HG02588 (cell line): Measurements from ENCODE around the gene VCAN.
A peak's percentile ranks its signal among the peaks of the same experiment; 100 is the strongest.
"Not testable (repeated sequence)": the region's sequence is repeated elsewhere in the genome, so short reads cannot be mapped to it uniquely, and the experiment has no call there.

Experiments used
- ATAC-seq: cut with Tn5 transposase; IDR thresholded peaks from one replicate; pipeline ENCODE4 v1.9.1; 2021; ENCODE audit warnings: mild to moderate bottlenecking, moderate library complexity; ENCODE audit not compliant: unreplicated experiment

The VCAN gene

DNA sequence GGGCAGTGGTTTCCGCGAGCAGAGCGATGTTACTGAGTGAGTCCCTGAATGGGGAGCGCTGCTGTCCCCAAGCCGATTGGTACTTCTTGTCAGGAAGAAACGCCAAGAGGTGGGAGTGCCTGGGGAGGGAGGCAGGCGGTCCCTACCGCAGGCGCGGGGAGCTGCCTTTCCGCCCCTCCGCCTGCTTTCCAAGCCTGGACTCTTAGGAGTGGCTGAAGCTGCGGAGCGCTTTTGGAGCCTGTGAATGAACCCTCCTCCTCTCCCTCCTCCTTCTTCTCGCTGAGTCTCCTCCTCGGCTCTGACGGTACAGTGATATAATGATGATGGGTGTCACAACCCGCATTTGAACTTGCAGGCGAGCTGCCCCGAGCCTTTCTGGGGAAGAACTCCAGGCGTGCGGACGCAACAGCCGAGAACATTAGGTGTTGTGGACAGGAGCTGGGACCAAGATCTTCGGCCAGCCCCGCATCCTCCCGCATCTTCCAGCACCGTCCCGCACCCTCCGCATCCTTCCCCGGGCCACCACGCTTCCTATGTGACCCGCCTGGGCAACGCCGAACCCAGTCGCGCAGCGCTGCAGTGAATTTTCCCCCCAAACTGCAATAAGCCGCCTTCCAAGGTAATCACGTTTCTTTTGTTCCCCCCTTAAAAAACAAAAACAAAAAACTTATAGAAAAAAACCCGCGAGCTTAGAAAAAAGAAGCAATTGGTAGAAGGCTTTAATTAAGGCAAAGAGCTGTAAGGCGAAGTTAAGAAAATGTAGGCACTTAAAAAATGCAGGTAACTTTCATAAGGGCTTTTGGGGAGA is at the start of gene VCAN:
Gene VCAN (plus strand): TSS at position 340 of the 808 bp plus-strand sequence. CDS start 11,775 bp downstream, outside the sequence.
- ATAC-seq, result no peak

GRCh38 chr5:83422284-83422683 is 49.3 kb upstream of the VCAN start:
- ATAC-seq, result no peak

GRCh38 chr5:83426855-83427254 is 44.7 kb upstream of the VCAN start:
- ATAC-seq, result peak; percentile 46

DNA sequence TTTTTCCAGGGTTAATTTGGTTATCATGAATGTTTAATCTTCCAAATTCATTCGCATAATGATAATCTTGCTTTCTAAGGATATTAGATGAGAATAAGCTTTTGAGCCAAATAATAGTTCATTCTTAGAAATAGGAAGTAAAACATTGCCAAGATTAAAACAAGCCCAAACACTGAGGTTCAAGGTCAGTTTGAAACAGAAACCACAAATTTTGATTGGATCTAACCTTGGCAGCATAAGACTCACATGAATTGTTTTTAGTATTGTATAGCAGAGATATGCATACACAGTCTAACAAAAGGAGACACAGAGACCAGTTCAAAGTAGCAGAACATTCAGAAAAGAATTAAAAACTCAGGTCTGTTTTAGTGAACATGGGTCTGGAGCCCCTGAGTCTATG is 43.4 kb upstream of the VCAN start:
- no peak for ATAC-seq

- no peak for ATAC-seq
Measured at GRCh38 chr5:83428890-83429289, 42.7 kb upstream of the VCAN start.

DNA sequence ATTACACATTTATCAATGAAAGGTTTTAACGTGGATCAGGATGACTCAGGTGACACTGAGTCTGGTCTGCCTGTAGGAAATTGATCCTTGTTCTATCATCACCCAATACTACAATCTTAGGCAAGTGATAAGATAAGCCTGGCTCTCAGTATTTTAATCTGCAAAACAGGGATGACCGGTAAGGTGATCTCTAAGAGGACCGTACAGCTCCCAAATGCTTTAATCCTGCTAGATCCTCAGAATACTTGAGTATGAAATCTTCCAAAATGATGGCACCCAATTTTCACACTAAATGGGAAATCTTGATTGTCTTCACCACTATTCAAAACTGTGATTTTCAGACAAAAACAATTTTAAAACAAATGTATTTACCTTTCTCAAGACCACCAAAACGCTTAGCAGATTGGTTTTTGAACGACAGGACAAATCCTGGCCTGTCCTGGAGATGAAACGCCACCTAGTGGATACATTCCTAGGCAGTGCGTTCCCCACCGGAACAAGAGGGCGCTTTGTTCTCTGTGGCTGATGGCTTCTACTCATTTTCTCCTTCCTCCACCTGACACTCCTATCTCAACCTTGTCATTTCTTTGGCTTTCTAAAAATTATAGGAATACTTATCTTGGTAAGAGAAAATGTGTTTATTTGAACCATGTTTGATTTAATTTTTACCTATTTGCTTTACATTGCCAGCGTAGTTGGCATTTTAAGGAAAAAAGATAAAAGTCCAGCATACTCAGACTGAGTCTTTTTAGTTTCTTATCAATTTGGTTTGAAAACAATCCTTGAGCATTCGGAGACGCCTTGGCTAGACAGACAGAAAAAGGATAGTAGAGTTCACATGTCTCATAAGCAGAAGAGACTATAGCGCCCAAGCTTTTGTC is 41.2 kb upstream of the VCAN start:
- peak; percentile 72 for ATAC-seq

- no peak for ATAC-seq
Measured at GRCh38 chr5:83433891-83434290, 37.7 kb upstream of the VCAN start.

DNA sequence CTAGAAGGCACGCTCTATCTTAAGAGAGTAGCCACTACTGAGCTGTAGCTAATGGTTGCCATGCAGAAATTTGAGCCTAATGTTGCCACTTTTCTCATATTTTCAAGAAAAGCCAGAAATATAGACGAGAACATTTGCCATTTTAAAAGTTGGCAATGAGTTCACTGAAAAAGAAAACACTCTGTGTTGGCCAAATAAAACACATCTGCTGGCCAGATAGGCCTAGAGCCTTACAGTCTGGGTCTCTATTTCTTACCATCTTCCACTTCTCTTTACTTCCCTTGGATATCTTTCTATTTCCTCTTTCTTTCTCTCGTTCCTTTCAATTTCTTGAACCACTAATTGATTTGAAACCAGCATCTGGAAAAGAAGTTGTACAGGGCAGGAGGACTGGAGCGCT is 36.6 kb upstream of the VCAN start:
- no peak for ATAC-seq

DNA sequence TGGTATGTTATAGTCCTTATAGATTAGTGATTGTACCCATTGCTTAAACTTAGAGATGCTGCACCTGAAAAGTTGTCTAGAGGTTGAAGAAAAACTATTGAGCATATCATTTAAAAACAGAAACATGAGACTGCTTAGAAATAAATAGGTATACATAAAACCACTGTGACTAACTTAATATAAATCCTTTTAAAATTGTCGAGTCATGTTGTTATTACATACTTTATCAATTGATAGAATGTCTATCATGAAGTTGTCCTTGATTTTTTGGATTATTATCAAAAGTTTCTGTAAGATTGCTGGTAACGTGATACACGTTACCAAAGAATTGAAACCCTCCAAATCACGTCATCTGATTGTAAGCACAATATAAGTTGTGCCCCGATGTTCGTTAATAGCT is 35.3 kb upstream of the VCAN start:
- ATAC-seq, result no peak

DNA sequence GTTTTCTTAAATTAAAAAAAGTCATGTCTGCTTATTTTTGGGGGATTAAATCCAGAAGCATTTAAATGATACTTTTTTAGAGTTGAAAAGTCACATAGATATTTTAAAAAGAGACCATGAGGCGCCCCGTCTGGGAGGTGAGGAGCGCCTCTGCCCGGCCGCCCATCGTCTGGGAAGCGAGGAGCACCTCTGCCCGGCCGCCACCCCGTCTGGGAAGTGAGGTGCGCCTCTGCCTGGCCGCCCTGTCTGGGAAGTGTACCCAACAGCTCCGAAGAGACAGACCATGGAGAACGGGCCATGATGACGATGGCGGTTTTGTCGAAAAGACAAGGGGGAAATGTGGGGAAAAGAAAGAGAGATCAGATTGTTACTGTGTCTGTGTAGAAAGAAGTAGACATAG is 33.8 kb upstream of the VCAN start:
- not testable (repeated sequence) for ATAC-seq

- no peak for ATAC-seq
Measured at GRCh38 chr5:83440826-83441225, 30.7 kb upstream of the VCAN start.

GRCh38 chr5:83441747-83442146 is 29.8 kb upstream of the VCAN start:
- peak; percentile 72 for ATAC-seq

GRCh38 chr5:83443534-83443933 is 28.0 kb upstream of the VCAN start:
- ATAC-seq, result no peak

DNA sequence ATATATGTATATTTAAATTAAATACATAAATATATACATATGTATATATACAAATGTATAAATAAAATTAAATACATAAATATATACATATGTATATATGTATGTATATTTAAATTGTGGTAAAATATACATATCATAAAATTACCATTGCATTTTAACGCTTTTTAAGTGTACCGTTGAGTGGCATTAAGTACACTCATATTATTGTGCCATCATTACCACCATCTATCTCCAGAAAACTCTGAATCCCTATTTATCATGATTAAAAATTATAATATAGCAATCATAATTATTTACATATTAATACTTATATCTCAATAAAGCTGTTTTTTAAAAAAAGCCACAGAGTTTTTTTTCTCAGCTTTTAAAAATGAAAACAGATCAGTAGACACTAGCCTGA is 27.1 kb upstream of the VCAN start:
- ATAC-seq, result no peak

- ATAC-seq, result no peak
Measured at GRCh38 chr5:83446253-83446947, 25.1 kb upstream of the VCAN start.

DNA sequence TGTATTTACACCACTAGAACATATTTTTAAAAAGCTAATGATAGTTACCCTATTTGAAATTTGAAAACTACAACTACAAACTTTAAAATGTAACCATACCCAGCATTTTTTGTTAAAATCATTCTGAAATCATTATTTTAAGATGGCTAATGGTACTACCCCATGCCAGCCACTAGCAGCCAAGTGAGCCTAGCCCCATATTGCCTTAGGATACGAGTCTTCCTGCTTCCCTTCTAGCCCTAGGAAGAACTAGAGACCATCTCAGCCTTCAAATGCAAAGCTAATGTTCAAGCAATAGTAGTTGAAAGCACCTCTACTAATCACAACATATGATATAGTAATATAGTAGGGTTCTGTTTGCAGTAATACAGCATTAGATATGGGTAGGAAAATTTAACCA is 24.0 kb upstream of the VCAN start:
- no peak for ATAC-seq

GRCh38 chr5:83450183-83450966 is 21.2 kb upstream of the VCAN start:
- no peak for ATAC-seq

GRCh38 chr5:83450967-83451248 is 20.6 kb upstream of the VCAN start:
- no peak for ATAC-seq

DNA sequence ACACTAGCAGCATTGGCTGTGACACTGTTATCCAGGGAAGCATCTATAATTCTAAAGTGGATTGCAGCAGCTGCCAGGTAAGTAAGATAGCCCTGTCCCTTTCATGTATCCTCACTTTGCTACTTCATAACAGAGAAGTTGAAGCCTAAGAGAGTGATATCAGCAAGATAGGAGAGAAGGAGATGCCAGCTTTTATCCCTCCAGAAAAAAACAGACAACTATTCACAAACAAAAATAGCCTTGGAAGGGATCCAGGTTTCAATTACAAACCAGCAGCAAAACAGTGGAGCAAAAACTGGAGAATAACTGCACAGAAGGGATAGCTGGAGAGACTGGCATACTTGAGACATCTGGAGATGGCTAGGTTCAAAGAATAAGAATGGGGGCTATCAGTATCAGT is 19.6 kb upstream of the VCAN start:
- ATAC-seq, result no peak

DNA sequence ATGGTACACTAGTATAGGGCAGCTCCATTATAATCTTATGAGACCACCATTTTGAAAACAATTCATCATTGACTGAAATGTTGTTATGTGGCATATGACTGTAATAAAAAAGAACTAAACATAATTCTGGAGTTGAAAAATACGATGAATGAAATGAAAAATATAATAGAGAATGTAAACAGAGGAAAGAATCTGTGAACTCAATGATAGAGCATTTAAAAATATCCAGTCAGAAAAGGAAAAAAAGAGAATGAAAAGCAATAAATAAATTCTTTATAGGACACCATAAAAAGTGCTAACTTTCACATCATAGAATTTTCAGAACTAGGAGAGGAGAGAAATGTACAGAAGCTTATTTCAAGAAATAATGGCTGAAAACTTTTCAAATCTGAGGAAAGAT is 17.6 kb upstream of the VCAN start:
- no peak for ATAC-seq

- no peak for ATAC-seq
Measured at GRCh38 chr5:83464261-83464660, 7.3 kb upstream of the VCAN start.
